AG10803 (cell line): ENCODE results near the gene QRFP.

ENCODE experiments used
- DNase-seq: peaks from one replicate; pipeline ENCODE4 v3.0.0; 2010; ENCODE audit warnings: low read depth
- H3K4me3 ChIP-seq: 2 replicates; pipeline ENCODE4 v1.5.1; 2011; ENCODE audit warnings: mild to moderate bottlenecking, low read length, control low read depth
- TF ChIP-seq, protein P1 (sequence below): conservative IDR thresholded peaks from 2 replicates; pipeline ENCODE4 v1.5.1; 2011; ENCODE audit warnings: mild to moderate bottlenecking, low read length, control low read depth, inconsistent platforms

The QRFP gene

GRCh38 chr9:130845254-130845653 lies 51.4 kb downstream of the QRFP start:
- DNase-seq: no peak
- H3K4me3 ChIP-seq: no peak overlapping the region
- TF ChIP-seq, protein P1, sequence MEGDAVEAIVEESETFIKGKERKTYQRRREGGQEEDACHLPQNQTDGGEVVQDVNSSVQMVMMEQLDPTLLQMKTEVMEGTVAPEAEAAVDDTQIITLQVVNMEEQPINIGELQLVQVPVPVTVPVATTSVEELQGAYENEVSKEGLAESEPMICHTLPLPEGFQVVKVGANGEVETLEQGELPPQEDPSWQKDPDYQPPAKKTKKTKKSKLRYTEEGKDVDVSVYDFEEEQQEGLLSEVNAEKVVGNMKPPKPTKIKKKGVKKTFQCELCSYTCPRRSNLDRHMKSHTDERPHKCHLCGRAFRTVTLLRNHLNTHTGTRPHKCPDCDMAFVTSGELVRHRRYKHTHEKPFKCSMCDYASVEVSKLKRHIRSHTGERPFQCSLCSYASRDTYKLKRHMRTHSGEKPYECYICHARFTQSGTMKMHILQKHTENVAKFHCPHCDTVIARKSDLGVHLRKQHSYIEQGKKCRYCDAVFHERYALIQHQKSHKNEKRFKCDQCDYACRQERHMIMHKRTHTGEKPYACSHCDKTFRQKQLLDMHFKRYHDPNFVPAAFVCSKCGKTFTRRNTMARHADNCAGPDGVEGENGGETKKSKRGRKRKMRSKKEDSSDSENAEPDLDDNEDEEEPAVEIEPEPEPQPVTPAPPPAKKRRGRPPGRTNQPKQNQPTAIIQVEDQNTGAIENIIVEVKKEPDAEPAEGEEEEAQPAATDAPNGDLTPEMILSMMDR: no peak

- TF ChIP-seq, protein P1: no peak
- no peak for DNase-seq
- no peak overlapping the region for H3K4me3 ChIP-seq
Measured at GRCh38 chr9:130844044-130844451, 52.6 kb downstream of the QRFP start.

- no peak for DNase-seq
- TF ChIP-seq, protein P1: no peak
- no peak overlapping the region for H3K4me3 ChIP-seq
Measured at GRCh38 chr9:130843049-130843908, 53.3 kb downstream of the QRFP start.
